Left ventricle myocardium inferior (tissue), 1 donor: Measurements from ENCODE around the gene NTM. TPM values are rescaled to one million over a fixed set of nuclear protein-coding genes. Genes with fewer than 3 reads are reported as not detected.

ENCODE experiments used
- DNase-seq: peaks from one replicate; pipeline ENCODE4 v3.0.0-alpha.2; 2020
- H3K27ac ChIP-seq: fragments of 200-600 bp; replicated peaks from 2 replicates; pipeline ENCODE4 v1.8.0; 2021
- H3K27me3 ChIP-seq: fragments of 200-600 bp; 2 replicates; pipeline ENCODE4 v1.8.0; 2021; ENCODE audit warnings: low read depth
- H3K36me3 ChIP-seq: fragments of 200-600 bp; 2 replicates; pipeline ENCODE4 v1.8.0; 2021
- H3K4me1 ChIP-seq: fragments of 200-600 bp; 2 replicates; pipeline ENCODE4 v1.8.0; 2021
- H3K4me3 ChIP-seq: fragments of 200-600 bp; 2 replicates; pipeline ENCODE4 v1.8.0; 2021; ENCODE audit warnings: mild to moderate bottlenecking, moderate library complexity
- H3K9me3 ChIP-seq: fragments of 200-600 bp; replicated peaks from 2 replicates; pipeline ENCODE4 v1.8.0; 2021
- intact Hi-C: fragments of 100-400 bp; cut with micrococcal nuclease; formaldehyde crosslinking; loops from one replicate; pipeline ENCODE4 v1.11.0; 2022
- total RNA-seq: library from RNA; stranded (reverse); fragmentation: NEBNext Ultra II Directional; extraction: Animal tissue kit (Norgen Biotek cat#: 25700); gene quantifications from one replicate; pipeline ENCODE4 v1.2.1, GENCODE V29; 2021
- TF ChIP-seq, protein P1 (sequence below): fragments of 200-600 bp; IDR thresholded peaks from 2 replicates; pipeline ENCODE4 v1.8.0; 2021; ENCODE audit warnings: antibody characterized with exemption, mild to moderate bottlenecking, borderline replicate concordance
- donor health status: DM: no; HTN: yes; CAD: no; lungs with severe emphysema.

NTM gene
- total RNA-seq, 1 donor from 2014 or later, result 1.0 TPM

DNA sequence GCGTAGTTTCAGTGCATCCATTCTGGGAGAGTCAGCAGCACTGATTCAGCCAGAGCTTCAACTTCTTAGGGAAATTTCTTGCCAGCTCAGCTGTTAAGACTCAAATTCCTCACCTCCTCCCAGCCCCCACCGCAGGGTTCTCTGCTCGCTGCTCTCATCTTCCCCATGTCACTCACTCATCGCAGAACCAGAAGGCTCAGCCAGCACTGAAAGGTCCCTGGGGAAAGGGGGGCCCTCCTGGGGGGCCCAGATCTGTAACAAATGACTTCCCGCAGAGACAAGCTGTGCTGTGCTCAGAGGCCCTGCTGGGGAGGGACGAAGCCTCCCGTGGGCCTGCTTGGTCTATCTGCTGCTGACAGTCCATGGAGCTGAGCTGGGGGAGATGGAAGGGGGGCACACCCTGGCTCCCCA is 220.6 kb downstream of the NTM start:
- Histone ChIP-seq H3K4me3 (no peak overlapping the region), H3K36me3 (no peaks in the 10 kb centered on the region), H3K27ac (no peak overlapping the region), H3K27me3 (peaks cover 88% of the 10 kb centered on the region), H3K4me1 (no peaks in the 10 kb centered on the region), H3K9me3 (peaks cover 14% of the 10 kb centered on the region)
- TF ChIP-seq, protein P1, sequence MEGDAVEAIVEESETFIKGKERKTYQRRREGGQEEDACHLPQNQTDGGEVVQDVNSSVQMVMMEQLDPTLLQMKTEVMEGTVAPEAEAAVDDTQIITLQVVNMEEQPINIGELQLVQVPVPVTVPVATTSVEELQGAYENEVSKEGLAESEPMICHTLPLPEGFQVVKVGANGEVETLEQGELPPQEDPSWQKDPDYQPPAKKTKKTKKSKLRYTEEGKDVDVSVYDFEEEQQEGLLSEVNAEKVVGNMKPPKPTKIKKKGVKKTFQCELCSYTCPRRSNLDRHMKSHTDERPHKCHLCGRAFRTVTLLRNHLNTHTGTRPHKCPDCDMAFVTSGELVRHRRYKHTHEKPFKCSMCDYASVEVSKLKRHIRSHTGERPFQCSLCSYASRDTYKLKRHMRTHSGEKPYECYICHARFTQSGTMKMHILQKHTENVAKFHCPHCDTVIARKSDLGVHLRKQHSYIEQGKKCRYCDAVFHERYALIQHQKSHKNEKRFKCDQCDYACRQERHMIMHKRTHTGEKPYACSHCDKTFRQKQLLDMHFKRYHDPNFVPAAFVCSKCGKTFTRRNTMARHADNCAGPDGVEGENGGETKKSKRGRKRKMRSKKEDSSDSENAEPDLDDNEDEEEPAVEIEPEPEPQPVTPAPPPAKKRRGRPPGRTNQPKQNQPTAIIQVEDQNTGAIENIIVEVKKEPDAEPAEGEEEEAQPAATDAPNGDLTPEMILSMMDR, result no peak
- intact Hi-C loops, result no loop called here
- no peak for DNase-seq

DNA sequence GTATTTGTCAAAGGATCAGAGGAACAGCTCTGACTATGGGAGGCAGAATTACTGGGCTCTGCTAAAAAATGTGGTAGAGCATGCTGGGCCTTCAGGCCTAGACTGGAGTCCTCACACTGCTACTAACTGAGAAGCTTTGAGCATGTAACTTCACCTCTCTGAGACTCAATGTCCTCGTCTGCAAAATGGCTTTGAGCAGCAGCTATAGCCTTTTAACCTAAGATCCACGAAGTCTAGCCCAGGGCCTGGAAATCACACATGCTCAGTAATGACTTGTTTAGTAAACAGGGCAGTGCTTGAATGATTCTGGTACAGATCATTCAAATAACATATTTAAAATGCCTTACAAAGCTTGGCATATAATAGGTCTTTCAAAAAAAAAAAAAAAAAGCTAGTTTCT is 221.7 kb downstream of the NTM start:
- Histone ChIP-seq H3K4me1 (no peaks in the 10 kb centered on the region), H3K36me3 (no peaks in the 10 kb centered on the region), H3K9me3 (peaks cover 5% of the 10 kb centered on the region), H3K27me3 (peaks cover 88% of the 10 kb centered on the region), H3K4me3 (no peak overlapping the region), H3K27ac (no peak overlapping the region)
- intact Hi-C loops, result no loop called here
- TF ChIP-seq, protein P1, result no peak
- DNase-seq, result no peak

DNA sequence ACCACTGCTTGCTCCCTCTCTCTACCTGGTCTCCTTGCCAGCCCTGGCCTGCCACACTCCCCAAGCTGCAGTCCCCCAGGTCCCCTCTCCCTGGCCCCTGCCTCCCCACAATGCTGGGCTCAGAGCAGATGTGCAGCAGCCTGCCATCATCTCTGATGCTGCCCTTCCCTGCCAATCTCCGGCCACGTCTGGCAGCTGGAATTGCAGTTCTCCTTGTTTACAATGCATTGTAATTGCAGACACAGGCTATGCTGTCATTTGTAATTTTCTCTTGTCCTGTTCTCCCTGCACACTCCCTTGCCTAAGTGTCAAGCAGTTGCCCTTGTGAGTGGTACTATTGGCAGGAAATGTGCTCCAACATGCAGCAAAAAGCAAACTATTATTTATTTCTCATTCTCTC is 222.3 kb downstream of the NTM start:
- Histone ChIP-seq H3K27ac (no peak overlapping the region), H3K36me3 (no peaks in the 10 kb centered on the region), H3K9me3 (peaks cover 5% of the 10 kb centered on the region), H3K4me1 (no peaks in the 10 kb centered on the region), H3K4me3 (no peak overlapping the region), H3K27me3 (peaks cover 86% of the 10 kb centered on the region)
- TF ChIP-seq, protein P1, result no peak
- DNase-seq, result no peak
- intact Hi-C loops, result no loop called here

DNA sequence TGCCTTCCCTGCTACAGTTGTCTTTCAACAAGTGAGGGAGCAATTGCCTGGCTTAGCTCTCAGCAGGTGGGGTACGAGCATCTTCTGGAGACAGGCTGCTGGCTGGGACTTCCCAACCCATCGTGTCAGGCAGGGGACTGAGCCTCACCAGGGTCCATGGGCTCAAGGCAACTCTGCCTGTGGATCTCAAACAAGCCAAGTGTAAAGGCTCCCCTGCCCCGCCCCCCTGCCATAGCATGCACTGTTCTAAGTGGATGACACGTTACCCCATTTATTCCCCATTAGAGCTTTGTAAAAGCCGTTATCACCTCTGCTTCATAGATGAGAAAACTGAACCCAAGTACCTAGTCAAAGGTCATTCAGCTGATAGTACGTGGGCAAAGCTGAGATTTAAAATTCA is 222.9 kb downstream of the NTM start:
- H3K4me1 ChIP-seq, result no peaks in the 10 kb centered on the region
- intact Hi-C loops, result no loop called here
- H3K27me3 ChIP-seq, result peaks cover 84% of the 10 kb centered on the region
- H3K36me3 ChIP-seq, result no peaks in the 10 kb centered on the region
- no peaks in the 10 kb centered on the region for H3K9me3 ChIP-seq
- no peak overlapping the region for H3K27ac ChIP-seq
- no peak for DNase-seq
- TF ChIP-seq, protein P1, result no peak
- H3K4me3 ChIP-seq, result no peak overlapping the region

DNA sequence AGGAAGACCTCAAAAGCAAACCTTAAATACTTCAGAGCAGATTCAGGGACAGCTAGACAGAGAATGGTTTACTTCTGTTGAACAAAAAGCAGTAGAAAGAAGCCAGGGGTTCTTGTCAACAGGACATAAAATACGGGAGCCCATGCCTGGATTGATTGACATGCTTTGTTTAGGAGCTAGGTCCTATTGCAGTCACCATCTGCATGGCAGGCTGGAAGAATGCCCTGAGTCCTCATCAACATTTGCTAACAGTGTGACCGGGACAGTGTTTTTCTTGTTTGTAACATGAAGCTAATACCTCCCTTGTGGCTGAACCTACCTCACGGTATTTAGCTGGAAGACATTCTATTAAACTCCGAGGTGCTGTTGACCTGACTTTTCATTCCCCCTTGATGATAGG is 225.4 kb downstream of the NTM start:
- Histone ChIP-seq H3K4me3 (no peak overlapping the region), H3K4me1 (no peaks in the 10 kb centered on the region), H3K27me3 (peaks cover 63% of the 10 kb centered on the region), H3K27ac (no peak overlapping the region), H3K9me3 (no peaks in the 10 kb centered on the region), H3K36me3 (no peaks in the 10 kb centered on the region)
- DNase-seq, result no peak
- intact Hi-C loops, result no loop called here
- TF ChIP-seq, protein P1, result no peak

DNA sequence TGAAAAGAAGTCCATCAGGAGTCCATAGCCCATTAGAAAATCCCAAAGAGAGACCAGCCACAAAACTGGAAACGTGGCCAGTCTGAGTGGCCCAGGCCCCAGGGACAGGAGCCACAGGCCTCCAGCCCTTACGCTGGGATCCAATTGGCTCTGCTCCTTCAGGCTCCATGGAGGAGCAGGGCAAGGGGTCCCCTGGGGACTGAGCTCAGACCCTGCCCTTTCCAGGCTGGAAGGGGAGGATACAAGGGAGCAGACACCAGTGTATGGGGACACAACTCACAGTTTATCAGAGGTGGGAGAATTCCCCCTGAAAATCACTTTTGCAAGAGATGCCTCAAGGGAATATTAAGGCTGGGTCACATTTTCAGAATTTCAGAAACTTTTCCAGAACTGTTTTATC is 227.5 kb downstream of the NTM start:
- Histone ChIP-seq H3K4me3 (no peak overlapping the region), H3K9me3 (no peaks in the 10 kb centered on the region), H3K4me1 (no peaks in the 10 kb centered on the region), H3K27ac (no peak overlapping the region), H3K36me3 (no peaks in the 10 kb centered on the region), H3K27me3 (peaks cover 51% of the 10 kb centered on the region)
- intact Hi-C loops, result no loop called here
- TF ChIP-seq, protein P1, result no peak
- no peak for DNase-seq
